Memory B cell (primary cell): Measurements from ENCODE around the gene RBM4B.

Source experiments
- ATAC-seq: fragments of 150-1000 bp; cut with Tn5 transposase; 2 replicates; pipeline ENCODE4 v1.10.0; 2021; ENCODE audit warnings: low read depth, mild to moderate bottlenecking, moderate library complexity
- DNase-seq, 2 donors: peaks; one replicate each; pipeline ENCODE4 v3.0.0; 2022; ENCODE audit warnings: low spot score in 2 of 2
- H3K27ac Mint-ChIP-seq: one replicate; pipeline ENCODE4 v1.8.0; 2022; ENCODE audit warnings: mild to moderate bottlenecking, moderate library complexity, mixed read lengths
- H3K27me3 Mint-ChIP-seq: one replicate; pipeline ENCODE4 v1.8.0; 2022; ENCODE audit warnings: mixed read lengths
- H3K36me3 Mint-ChIP-seq: one replicate; pipeline ENCODE4 v1.8.0; 2022; ENCODE audit warnings: mild to moderate bottlenecking, mixed read lengths
- H3K4me1 Mint-ChIP-seq: one replicate; pipeline ENCODE4 v1.8.0; 2022; ENCODE audit warnings: mixed read lengths
- H3K4me3 Mint-ChIP-seq: one replicate; pipeline ENCODE4 v1.8.0; 2022; ENCODE audit warnings: mild to moderate bottlenecking, moderate library complexity, mixed read lengths
- H3K9me3 Mint-ChIP-seq: one replicate; pipeline ENCODE4 v1.8.0; 2022; ENCODE audit warnings: mixed read lengths

RBM4B gene

GRCh38 chr11:66697988-66698387 is 20.3 kb upstream of the RBM4B start:
- no peak for DNase-seq
- Mint-ChIP-seq H3K27ac (no peak overlapping the region), H3K36me3 (peaks cover 2% of the 10 kb centered on the region), H3K4me3 (no peak overlapping the region), H3K27me3 (peaks cover 3% of the 10 kb centered on the region), H3K9me3 (peaks cover 1% of the 10 kb centered on the region), H3K4me1 (peaks cover 2% of the 10 kb centered on the region)
- ATAC-seq: no peak

DNA sequence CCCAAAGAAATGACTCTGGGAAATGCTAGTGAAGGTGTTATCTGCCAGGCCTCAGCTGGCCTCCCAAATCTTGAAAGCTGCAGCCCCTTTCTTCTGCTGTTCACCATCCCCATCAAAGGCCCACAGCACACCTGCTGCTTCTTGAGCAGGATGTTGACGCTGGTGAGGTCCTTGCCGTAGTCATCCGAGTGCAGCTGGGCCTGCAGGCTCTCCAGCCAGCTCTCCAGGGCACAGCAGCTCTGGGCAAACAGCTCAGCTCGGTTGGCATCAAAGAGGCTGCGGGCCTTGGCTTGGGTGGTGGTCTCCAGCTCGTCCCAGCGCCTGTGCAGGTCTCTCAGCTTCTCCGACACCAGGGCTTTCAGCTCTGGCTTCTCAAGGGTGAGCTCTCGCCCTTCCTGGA is 18.5 kb upstream of the RBM4B start:
- Mint-ChIP-seq H3K4me3 (no peak overlapping the region), H3K9me3 (peaks cover 1% of the 10 kb centered on the region)

DNA sequence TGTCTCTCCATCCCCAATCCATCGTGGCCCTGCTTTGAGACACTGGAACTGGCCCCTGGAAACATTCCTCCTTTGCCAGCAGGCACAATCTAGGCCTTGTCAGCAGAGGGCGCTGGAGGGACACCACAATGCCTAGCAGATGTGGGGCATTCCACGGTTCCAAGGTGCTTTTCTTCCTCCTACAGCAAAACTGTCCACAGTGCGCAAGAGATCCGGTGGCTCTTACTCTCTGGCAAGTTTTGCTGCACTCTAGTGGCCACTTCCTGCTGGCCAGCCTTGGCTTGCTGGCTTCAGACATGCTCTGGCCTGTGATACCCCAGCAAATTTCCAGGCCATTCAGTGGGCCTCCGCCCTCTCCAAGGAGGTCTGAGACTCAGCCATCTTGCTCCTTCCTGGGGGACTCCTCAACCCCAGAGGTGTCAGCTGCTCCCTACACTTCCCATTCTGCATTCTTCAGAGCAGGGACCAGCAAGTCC is 17.1 kb upstream of the RBM4B start:
- H3K4me1 Mint-ChIP-seq: peaks cover 2% of the 10 kb centered on the region
- peaks cover 5% of the 10 kb centered on the region for H3K27me3 Mint-ChIP-seq
- H3K9me3 Mint-ChIP-seq: peaks cover under 1% of the 10 kb centered on the region
- no peak overlapping the region for H3K4me3 Mint-ChIP-seq
- no peak overlapping the region for H3K27ac Mint-ChIP-seq
- H3K36me3 Mint-ChIP-seq: no peaks in the 10 kb centered on the region
- peak; percentile 84 to 86 for DNase-seq
- peak; percentile 97 for ATAC-seq

More for the DNA sequence above, 18.5 kb upstream of the RBM4B start:
- DNase-seq (no peak), ATAC-seq (no peak)
- peaks cover 2% of the 10 kb centered on the region for H3K4me1 Mint-ChIP-seq
- H3K27me3 Mint-ChIP-seq: peaks cover 5% of the 10 kb centered on the region
- H3K27ac Mint-ChIP-seq: no peak overlapping the region
- no peaks in the 10 kb centered on the region for H3K36me3 Mint-ChIP-seq

DNA sequence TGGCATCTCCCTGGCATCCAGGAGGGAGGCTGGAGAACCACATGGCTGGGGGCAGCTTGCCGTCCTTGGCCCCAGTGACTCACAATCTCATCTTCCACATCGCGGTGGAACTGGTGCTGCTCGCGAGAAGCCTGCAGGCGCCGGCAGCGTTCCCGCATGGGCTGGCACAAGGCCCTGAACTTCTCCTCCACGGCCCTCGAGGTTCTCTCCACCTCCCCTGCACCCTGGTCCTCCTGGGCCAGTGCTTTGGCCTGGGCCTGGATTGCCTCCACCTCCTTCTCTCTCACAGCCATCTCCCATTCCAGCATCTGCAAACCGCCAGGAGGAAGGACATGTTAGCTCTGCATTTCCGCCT is 16.3 kb upstream of the RBM4B start:
- Mint-ChIP-seq H3K27ac (no peak overlapping the region), H3K4me3 (no peak overlapping the region), H3K27me3 (peaks cover 5% of the 10 kb centered on the region), H3K9me3 (no peaks in the 10 kb centered on the region), H3K36me3 (no peaks in the 10 kb centered on the region), H3K4me1 (peaks cover 2% of the 10 kb centered on the region)
- ATAC-seq (no peak), DNase-seq (no peak)

DNA sequence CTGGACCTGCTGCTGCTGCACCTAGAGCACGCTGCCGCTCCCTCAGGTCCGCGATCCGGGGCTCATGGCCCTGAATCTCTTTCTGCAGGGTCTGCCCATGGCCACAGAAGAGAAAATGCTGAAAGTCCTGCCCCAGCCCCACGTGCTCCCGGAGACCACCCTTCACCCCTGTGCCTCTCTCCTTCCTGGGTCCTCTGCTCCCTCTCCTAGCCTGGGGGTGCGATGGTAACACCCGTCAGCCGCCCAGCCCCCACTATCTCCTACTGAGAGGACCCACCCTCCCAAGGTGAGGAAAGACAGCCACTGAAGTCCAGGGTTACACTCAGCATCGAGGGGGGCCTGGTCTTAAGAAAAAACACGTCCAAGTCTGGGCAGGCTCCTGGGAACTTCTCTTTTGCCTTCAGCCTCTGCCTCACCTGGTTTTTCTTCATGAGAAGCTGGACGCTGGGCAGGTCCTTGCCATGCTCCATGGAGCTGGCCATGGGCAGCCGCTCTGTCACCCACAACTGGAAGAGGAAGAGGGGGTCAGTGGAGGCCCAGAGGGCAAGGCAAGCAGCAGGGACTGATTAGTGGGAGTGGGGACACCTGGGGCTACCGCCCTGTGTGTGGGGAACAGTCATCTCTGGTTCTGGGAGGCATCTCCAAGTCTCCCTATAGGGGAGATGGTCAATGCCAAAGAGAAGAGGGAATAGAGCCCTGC is 15.8 kb upstream of the RBM4B start:
- H3K36me3 Mint-ChIP-seq: no peaks in the 10 kb centered on the region
- no peaks in the 10 kb centered on the region for H3K9me3 Mint-ChIP-seq
- DNase-seq: no peak
- no peak overlapping the region for H3K4me3 Mint-ChIP-seq
- H3K27me3 Mint-ChIP-seq: peaks cover 5% of the 10 kb centered on the region
- peaks cover 2% of the 10 kb centered on the region for H3K4me1 Mint-ChIP-seq
- no peak for ATAC-seq
- H3K27ac Mint-ChIP-seq: no peak overlapping the region

DNA sequence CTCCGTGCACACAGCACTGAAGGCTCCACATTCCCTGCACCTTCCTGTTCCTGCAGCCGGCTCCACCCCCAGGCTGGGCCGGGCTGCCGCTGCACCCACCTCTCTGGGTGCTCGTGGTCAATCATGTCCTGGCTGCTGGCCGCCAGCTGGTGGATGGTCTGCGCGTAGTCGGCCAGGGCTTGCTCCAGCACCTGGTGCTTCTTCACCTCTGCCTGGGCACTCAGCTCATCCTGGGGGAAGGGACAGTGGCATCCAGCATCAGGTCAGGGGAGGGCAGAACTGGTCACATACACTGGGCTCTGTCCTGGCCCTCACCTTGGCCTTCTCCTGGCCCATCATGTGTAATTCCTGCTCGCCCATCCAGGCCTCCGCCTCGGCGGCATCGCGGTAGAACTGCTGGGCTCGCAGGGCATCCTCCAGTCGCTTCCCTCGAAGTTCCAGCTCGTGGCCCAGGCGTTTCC is 15.2 kb upstream of the RBM4B start:
- Mint-ChIP-seq H3K36me3 (no peaks in the 10 kb centered on the region), H3K27me3 (peaks cover 5% of the 10 kb centered on the region), H3K4me3 (no peak overlapping the region), H3K27ac (no peak overlapping the region), H3K9me3 (no peaks in the 10 kb centered on the region), H3K4me1 (peaks cover 2% of the 10 kb centered on the region)
- ATAC-seq (no peak), DNase-seq (no peak)

GRCh38 chr11:66692446-66692845 is 14.8 kb upstream of the RBM4B start:
- no peak for DNase-seq
- no peaks in the 10 kb centered on the region for H3K36me3 Mint-ChIP-seq
- H3K4me1 Mint-ChIP-seq: peaks cover 2% of the 10 kb centered on the region
- ATAC-seq: no peak
- no peak overlapping the region for H3K27ac Mint-ChIP-seq
- no peaks in the 10 kb centered on the region for H3K9me3 Mint-ChIP-seq
- H3K4me3 Mint-ChIP-seq: no peak overlapping the region
- H3K27me3 Mint-ChIP-seq: peaks cover 5% of the 10 kb centered on the region

GRCh38 chr11:66691311-66691980 is 13.8 kb upstream of the RBM4B start:
- ATAC-seq (no peak), DNase-seq (no peak)
- no peaks in the 10 kb centered on the region for H3K9me3 Mint-ChIP-seq
- no peaks in the 10 kb centered on the region for H3K36me3 Mint-ChIP-seq
- H3K27ac Mint-ChIP-seq: no peak overlapping the region
- H3K4me3 Mint-ChIP-seq: no peak overlapping the region
- H3K27me3 Mint-ChIP-seq: peaks cover 5% of the 10 kb centered on the region
- H3K4me1 Mint-ChIP-seq: peaks cover 2% of the 10 kb centered on the region

- no peaks in the 10 kb centered on the region for H3K36me3 Mint-ChIP-seq
- no peak for DNase-seq
- ATAC-seq: no peak
- H3K27me3 Mint-ChIP-seq: peaks cover 5% of the 10 kb centered on the region
- H3K4me3 Mint-ChIP-seq: no peak overlapping the region
- H3K4me1 Mint-ChIP-seq: peaks cover 2% of the 10 kb centered on the region
- no peak overlapping the region for H3K27ac Mint-ChIP-seq
- H3K9me3 Mint-ChIP-seq: no peaks in the 10 kb centered on the region
Observed at GRCh38 chr11:66689661-66690590, 12.2 kb upstream of the RBM4B start.

DNA sequence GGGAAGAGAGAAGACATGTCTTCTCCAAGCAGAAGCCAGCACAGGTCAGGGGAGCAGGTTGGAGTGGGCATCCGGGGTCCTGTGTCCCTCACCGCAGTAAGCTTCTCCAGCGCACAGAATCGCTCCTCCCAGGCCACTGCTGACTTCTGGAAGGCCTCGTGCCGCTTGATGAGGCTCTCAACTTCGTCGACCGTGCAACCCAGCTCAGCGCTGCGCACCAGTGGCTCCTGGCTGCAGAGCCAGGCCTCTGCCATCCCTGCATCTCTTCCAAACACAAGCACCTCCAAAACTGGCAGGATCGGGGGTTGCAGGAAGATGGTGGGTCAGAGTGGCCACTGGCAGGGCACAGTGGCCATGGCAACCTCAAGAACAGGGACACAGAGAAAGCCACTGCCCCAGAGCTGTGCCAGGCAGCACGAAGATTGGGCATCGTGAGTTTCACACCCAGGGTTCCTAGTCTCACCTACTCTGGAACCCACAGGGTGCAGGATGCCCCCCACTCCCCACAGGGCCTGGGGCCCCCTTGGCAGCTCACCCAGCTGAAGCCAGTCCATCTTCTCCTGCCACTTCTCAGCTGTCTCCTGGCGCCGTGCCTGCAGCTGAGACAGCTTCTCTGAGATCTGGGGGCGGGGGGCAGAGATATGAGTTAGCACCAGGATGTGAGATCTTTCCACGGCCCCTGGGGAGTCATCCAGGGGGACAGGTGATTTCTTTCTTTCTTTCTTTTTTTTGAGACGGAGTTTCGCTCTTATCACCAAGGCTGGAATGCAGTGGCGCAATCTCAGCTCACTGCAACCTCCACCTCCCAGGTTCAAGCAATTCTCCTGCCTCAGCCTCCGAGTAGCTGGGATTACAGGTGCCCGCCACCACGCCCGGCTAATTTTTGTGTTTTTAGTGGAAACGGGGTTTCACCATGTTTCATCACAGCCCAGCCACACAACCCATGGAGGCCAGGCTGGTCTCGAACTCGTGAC is 11.2 kb upstream of the RBM4B start:
- Mint-ChIP-seq H3K27ac (no peak overlapping the region), H3K27me3 (peaks cover 5% of the 10 kb centered on the region), H3K36me3 (no peaks in the 10 kb centered on the region), H3K4me3 (no peak overlapping the region), H3K9me3 (no peaks in the 10 kb centered on the region), H3K4me1 (no peaks in the 10 kb centered on the region)
- ATAC-seq (no peak), DNase-seq (no peak)

DNA sequence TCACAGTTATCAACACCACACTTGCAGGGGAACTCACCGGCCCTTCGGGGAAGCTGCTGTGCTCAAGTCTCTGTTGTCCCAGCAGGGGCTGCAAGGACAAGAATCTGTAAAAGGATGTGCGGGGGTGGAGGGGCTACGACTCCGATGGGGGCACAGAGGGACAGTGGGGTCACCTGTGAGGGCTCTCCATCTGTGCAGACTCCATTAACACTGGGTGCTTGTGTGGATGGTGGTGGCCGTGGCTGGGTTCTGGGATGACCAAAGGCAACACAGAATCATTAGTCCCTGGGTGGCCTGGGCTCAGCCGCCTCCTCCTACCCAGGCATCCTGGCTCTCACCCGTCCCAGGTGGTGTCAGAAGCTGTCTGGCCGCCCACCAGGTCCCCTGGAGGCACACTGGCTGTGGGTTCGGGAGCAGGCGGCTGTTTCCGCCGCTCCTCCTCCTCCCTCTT is 10.2 kb upstream of the RBM4B start:
- Mint-ChIP-seq H3K27me3 (peaks cover 2% of the 10 kb centered on the region), H3K27ac (no peak overlapping the region), H3K9me3 (no peaks in the 10 kb centered on the region), H3K36me3 (no peaks in the 10 kb centered on the region), H3K4me1 (no peaks in the 10 kb centered on the region), H3K4me3 (no peak overlapping the region)
- ATAC-seq: no peak
- no peak for DNase-seq

- H3K9me3 Mint-ChIP-seq: no peaks in the 10 kb centered on the region
- H3K27me3 Mint-ChIP-seq: peaks cover 2% of the 10 kb centered on the region
- ATAC-seq (no peak), DNase-seq (no peak)
- H3K4me1 Mint-ChIP-seq: no peaks in the 10 kb centered on the region
- no peak overlapping the region for H3K27ac Mint-ChIP-seq
- H3K36me3 Mint-ChIP-seq: no peaks in the 10 kb centered on the region
- H3K4me3 Mint-ChIP-seq: no peak overlapping the region
Observed at GRCh38 chr11:66686801-66687750, 9.4 kb upstream of the RBM4B start.
